A172 (cell line): ENCODE data around the gene DMD. TPM values are rescaled to one million over a fixed set of nuclear protein-coding genes. Genes with fewer than 3 reads are reported as not detected.
A peak's percentile ranks its signal among the peaks of the same experiment; 100 is the strongest.
"Not testable (repeated sequence)": the region's sequence is repeated elsewhere in the genome, so short reads cannot be mapped to it uniquely, and the experiment has no call there.

Experiments
- DNase-seq: peaks from one replicate; pipeline ENCODE4 v3.0.0-alpha.2; 2015; ENCODE audit warnings: low spot score
- total RNA-seq: library from RNA; depleted of rRNA; stranded (reverse); fragments of >200 nt; shearing (Covaris generic); gene quantifications from 2 replicates; pipeline ENCODE4 v1.2.3, GENCODE V29; 2014

Gene DMD
- total RNA-seq, 1 experiment from 2014 or later = 17.6 TPM

GRCh38 chrX:32644476-32645245 is 566.7 kb downstream of the DMD start:
- peak; percentile 29 for DNase-seq

- DNase-seq = no peak
These were observed 569.1 kb downstream of the DMD start for GRCh38 chrX:32642283-32642682.

- no peak for DNase-seq
These were observed 593.2 kb downstream of the DMD start for GRCh38 chrX:32618154-32618553.

GRCh38 chrX:32614707-32615106 is 596.6 kb downstream of the DMD start:
- no peak for DNase-seq

DNA sequence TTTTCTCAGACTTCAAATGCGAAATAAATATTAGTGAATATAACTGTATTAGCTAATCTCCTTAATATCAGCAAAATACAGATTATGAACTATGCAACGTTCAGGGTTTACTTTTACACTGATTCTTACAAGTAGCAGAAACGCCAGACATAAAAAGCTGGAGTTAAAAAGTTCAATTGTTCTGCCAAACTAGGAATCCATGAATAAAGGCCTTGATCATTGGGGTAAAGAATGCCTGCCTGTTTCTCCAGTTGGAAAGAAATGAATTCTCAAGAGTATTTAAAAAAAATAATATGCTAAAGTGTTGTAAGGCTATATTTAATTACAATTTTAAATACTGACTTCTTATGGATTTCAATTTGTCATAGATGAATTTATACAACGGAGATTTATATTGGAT is 612.2 kb downstream of the DMD start:
- no peak for DNase-seq

DNA sequence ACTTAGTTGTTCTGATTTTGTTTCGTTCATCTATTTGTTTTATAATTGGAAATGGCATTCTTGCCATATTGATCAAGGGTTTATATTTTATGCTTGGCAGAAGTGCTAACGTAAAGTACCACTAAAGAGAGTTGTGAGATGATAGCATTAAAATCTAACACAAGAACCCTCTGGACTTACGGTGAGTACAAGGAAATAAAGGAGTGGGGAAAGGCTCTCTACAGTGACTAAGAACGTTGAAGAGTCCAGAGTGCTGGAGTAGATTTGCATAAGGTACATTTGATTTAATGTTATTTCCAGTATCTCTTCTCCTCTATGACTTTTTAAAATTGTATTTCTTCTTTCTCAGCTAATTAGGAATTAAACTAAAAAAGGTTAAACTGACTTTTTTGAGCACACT is 612.6 kb downstream of the DMD start:
- no peak for DNase-seq

GRCh38 chrX:32597777-32598176 is 613.6 kb downstream of the DMD start:
- DNase-seq = no peak

DNA sequence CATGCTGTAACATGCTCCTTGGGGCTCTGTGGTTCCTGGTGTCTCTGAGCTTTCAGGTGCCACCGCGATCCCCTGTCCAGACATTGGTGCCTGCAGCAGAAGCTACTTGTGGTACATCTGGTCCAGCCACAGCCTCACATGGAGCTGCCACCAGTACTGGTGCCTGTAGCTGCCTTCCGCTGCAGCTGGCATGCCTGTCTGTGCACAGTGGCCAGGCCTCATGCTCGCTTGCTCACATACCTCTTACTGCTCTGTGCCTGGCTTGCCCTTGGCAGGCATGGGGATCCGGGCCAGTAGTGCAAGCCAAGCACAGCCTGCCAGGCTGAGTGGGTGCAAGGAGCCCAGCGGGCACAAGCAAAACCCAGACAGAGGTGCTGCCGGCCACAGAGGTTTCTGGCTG is 618.6 kb downstream of the DMD start:
- DNase-seq = no peak

GRCh38 chrX:32591589-32591988 is 619.8 kb downstream of the DMD start:
- DNase-seq = no peak

DNA sequence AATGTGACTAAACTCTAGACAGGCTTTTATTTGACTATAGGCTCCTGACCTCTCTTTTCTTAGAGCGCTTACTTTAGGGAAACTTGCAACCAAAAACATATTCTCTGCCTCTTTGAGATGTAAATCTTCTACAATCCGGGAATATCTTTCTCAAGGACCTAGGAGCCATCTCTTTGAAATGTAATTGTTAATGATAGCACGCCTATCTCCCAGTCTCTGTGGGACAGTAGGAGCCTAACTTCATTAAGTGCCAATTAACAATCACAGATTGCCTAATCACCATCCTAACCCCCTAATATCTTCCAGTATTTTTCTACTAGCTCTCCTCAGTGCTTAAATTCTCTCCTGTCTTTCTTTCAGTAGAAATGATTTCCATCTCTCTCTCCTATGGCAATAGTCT is 628.6 kb downstream of the DMD start:
- no peak for DNase-seq

DNA sequence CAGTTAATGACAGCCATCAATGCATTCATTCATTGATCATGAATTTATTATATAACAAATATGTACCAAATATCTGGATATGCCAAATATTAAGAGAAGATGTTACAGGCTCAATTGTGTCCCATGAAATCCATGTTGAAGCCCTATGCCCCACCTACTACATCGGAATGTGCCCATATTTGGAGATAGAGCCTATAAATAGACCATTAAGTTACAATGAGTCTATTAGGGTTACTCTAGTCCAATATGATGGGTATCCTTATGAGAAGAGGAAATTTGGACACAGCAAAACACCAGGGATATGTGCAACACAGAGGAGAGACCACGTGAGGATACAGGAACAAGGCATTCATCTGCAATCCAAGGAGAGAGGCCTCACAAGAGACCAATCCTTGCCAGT is 634.5 kb downstream of the DMD start:
- DNase-seq = no peak

- DNase-seq = peak; percentile 56
These were observed 638.7 kb downstream of the DMD start for GRCh38 chrX:32572644-32573043.

DNA sequence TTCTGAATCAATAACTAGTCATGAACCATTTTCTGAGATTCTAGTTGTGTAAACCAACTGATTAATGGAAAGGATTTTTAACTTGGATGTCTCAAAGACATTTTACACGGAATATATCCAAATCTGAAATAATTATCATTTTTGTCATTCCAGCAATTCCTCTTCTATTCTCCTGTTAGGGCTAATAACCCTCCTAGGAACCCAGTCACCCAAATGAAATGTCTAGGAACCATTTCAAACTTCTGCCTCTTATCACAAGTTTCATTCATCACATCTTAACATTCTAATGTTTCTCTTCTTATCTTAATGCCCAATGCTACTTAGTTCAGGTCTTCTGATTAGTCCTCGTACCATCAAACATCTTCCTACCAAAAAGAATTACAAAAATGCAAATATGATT is 639.8 kb downstream of the DMD start:
- peak; percentile 32 for DNase-seq

GRCh38 chrX:32562261-32562660 is 649.1 kb downstream of the DMD start:
- DNase-seq = no peak

DNA sequence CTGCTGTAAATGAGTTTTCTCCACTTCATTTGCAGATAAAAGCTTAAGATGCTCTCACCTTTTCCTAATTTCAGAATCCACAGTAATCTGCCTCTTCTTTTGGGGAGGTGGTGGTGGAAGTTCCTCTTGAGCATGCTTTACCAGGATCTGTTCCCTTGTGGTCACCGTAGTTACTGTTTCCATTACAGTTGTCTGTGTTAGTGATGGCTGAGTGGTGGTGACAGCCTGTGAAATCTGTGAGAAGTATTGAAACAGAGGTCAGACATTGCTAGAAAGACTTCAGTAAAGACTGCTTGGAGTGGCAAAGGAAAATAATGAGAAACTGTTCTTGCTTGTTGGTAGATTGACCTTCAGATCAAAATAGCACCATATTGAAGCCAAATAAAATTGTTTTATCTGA is 666.2 kb downstream of the DMD start:
- no peak for DNase-seq

DNA sequence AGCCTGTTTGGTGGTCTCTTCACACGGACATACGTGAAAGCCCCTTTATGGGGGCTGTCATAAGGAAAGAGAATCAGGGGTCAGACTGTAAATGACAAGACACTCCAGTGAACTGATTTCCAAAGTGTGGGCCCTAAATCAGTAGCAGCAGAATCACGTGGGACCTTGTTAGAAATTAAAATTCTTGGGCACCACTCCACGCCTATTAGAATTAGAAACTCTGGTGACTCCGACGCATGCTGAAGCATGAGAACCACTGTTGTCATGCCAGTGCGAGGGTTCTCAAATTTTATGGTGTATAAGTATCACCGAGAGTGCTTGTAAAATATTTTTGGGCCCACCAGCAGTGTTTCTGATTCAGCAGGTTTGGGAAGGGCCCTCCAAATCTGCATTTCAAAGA is 672.8 kb downstream of the DMD start:
- no peak for DNase-seq

GRCh38 chrX:32533848-32534247 is 677.5 kb downstream of the DMD start:
- DNase-seq = no peak

GRCh38 chrX:32532262-32532661 is 679.1 kb downstream of the DMD start:
- DNase-seq = no peak

GRCh38 chrX:32530802-32531403 is 680.4 kb downstream of the DMD start:
- peak; percentile 9 for DNase-seq

DNA sequence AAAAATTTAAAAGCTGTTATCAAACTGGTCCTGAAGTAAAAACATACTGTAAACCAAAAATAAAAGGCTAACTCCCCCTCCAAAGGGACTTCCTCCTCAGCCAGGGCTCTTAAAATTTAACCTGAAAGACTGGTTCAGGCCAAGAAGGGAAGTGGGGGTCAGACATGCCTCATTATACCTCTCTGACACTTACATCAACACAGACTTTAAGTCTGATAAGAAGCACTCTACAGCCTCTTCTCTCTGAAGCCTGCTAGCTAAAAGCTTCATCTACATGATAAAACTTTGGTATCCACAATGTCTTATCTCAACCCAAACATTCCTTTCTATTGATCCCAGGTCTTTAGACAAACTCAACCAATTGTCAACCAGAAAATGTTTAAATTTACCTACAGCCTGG is 682.9 kb downstream of the DMD start:
- not testable (repeated sequence) for DNase-seq

DNA sequence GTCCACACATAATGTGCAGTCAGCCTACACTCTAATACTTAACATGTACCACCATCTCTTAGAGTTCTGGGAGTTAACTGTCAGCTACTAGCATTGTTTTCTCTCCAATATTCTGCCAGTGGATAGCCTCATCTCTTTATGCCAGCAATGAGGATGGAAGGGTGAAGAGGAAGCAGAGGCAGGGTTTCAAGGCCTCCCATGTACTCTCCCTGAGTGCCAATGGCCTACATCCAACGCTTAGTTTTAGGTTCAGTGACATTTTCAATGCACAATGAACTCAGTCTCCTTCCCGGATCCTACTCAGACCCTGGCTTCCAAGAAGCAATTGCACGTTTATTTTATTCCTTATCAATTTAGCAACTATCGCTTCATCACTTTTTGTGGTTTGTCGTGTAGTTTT is 686.1 kb downstream of the DMD start:
- no peak for DNase-seq

DNA sequence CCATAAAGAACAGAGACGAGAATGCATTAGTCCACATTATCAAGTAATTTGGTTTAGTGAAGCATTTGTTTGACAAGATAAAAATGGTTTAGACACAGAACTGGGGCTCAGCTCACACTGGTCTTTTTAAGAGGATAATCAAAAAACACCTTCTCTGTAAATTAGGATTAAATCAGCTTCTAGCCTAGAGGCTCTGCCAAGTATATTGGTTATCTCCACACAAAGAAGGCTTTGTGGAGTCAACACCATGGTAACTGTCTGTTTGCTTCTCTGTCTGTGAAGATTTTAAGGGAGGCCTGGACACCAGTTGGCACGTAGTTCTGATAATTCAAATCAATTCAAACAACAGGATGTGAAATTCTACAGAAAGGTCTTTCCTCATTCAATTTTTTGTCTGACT is 687.0 kb downstream of the DMD start:
- DNase-seq = no peak

DNA sequence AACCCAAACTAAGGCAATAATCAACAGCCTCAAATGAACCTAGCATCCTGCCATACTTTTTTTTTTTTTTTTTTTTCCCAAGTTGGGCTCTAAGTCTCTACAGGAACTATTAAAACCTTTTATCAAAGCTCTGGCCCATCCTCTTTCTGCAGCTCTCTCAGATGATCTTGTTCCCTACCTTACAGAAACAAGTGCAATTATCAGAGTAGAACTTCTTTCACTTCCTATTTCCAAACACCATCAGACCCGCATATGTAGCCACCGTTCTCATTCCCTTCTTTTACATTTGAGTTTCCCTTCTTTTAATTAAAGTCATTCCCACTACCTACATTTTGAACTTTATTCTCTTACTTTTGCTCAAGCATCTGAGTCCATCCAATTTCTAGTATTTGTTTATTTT is 690.6 kb downstream of the DMD start:
- no peak for DNase-seq

DNA sequence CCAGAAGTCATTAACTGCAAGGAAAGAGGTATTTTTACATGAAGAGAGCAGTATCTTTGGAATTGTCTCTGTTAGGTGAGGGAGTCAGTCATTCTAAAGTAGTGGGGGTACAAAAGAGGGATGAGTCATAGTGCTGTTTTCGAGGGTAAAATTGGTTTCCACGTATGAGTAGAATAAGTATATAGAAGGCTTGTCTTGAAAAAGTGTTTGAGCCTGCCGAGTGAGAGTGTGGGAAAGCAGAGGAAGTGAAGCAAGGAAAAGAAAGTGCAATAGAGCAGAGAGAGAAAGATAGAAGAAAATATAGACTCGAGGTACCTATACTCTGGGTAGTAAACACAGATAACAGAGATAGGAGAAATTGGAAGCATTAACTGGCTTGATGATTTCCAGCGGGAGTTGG is 696.4 kb downstream of the DMD start:
- no peak for DNase-seq
